EH (cell line): Measurements from ENCODE around the gene SETDB1.

Experiments used
- DNase-seq: peaks from one replicate; pipeline ENCODE4 v3.0.0-alpha.2; 2015; ENCODE audit warnings: low read depth

The SETDB1 gene

GRCh38 chr1:150931773-150932172 lies 5.6 kb downstream of the SETDB1 start:
- peak; percentile 25 for DNase-seq

GRCh38 chr1:150944856-150945255 lies 18.7 kb downstream of the SETDB1 start:
- no peak for DNase-seq

DNA sequence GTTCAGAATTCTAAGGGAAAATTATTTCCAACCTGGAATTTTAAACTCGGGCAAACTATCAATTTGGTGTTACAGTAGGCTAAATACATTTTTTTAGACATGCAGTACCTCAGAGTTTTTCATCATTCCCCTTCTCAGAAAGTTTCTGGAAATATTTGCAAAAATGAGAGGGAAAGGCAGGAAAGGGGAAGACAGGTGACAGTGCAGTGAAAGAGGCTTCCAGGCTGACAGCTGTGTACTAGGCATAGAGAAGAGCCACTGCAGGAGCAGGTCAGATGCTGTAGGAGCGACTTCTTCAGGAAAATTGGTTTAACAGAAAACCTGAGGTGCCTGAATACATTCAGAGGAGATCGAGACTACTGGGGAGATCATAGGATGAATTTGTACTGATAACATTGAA lies 28.5 kb downstream of the SETDB1 start:
- no peak for DNase-seq

DNA sequence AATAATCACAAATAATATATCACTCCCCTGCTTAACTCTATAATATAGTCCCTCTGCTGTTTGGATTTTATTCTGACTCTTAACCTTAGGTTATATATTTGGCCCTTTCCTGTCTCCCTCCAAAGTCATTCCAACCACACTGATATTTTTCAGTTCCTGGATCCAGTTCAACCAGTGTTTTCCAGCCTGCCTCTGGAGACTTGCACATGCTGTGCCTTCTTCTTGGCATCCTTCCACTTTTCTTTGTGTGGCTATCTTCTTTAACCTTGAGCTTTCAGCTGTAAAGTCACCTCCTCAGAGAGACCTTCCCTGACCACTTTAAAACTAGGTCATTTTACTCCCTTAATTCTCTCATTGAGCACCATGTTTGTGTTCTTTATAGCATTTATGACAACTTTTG lies 29.1 kb downstream of the SETDB1 start:
- DNase-seq: no peak

DNA sequence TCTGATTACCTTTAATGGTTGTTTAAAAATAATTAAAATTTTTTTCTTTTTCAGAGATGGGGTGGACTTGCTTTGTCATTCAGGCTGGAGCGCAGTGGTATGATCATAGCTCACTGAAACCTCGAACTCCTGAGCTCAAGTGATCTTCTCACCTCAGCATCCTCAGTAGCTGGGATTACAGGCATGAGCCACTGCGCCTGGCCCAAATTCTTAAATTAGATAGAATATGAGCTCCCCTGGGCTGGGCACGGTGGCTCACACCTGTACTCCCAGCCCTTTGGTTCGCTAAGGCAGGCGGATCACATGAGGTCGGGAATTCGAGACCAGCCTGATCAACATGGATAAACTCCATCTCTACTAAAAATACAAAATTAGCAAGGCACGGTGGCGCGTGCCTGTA lies 31.5 kb downstream of the SETDB1 start:
- DNase-seq: no peak

DNA sequence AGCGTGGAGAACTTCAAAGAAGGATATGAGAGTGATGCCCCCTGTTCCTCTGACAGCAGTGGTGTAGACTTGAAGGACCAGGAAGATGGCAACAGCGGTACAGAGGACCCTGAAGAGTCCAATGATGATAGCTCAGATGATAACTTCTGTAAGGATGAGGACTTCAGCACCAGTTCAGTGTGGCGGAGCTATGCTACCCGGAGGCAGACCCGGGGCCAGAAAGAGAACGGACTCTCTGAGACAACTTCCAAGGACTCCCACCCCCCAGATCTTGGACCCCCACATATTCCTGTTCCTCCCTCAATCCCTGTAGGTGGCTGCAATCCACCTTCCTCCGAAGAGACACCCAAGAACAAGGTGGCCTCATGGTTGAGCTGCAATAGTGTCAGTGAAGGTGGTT lies 34.5 kb downstream of the SETDB1 start:
- no peak for DNase-seq

GRCh38 chr1:150961756-150962155 lies 35.6 kb downstream of the SETDB1 start:
- no peak for DNase-seq

GRCh38 chr1:150963321-150964163 lies 37.4 kb downstream of the SETDB1 start:
- DNase-seq: no peak

DNA sequence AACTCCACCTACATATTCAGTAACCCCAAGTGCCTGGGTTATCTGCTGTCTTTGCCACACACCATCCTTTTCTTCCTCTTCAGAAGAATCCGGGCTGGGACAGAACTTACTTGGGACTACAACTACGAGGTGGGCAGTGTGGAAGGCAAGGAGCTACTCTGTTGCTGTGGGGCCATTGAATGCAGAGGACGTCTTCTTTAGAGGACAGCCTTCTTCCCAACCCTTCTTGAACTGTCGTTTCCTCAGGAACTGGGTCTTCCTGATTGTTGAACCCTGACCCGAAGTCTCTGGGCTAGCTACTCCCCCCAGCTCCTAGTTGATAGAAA lies 38.0 kb downstream of the SETDB1 start:
- no peak for DNase-seq

GRCh38 chr1:150965605-150966004 lies 39.4 kb downstream of the SETDB1 start:
- no peak for DNase-seq

GRCh38 chr1:150966011-150966410 lies 39.8 kb downstream of the SETDB1 start:
- DNase-seq: no peak

DNA sequence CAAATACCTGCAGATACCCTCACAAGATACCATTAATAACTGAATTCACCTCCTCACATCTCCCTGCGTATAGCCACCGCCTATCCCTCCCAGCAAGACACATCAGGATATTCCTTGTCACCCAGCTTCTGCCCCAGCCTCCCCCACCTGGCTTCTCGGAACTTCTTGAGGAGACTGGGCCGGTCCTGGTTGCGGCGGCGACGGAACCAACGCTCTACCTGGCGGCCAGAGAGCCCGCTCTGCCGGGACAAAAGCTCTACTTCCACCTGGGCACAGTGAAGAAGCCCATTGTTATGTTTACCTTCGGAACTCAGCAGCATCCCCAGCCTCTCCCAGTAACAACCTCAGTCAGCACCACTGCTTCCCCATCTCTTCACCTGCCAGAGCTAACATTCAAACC lies 41.8 kb downstream of the SETDB1 start:
- DNase-seq: no peak

GRCh38 chr1:150968491-150968890 lies 42.3 kb downstream of the SETDB1 start:
- no peak for DNase-seq

DNA sequence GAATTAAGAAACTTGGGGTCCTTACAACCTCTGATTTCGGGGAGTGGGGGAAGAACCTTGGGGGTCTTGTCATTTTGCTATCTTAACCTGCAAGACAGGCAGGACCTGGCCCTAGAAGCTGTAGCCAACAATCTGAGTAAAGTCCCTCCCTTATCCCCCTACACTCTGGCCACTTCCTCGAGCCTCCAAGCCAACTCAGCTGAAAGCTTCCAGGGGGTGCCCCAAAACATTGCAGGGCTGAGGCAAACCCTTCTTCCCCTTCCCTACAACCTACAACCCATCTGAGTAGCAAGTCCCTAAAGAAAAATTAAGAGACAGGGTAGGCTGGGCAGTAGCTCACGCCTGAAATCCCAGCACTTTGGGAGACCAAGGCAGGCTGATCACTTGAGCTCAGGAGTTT lies 43.5 kb downstream of the SETDB1 start:
- DNase-seq: no peak

GRCh38 chr1:150970808-150971582 lies 44.8 kb downstream of the SETDB1 start:
- peak; percentile 68 for DNase-seq

- peak; percentile 25 for DNase-seq
Observed at GRCh38 chr1:150971583-150972416, 45.6 kb downstream of the SETDB1 start.

- DNase-seq: no peak
Observed at GRCh38 chr1:150972417-150972940, 46.3 kb downstream of the SETDB1 start.

DNA sequence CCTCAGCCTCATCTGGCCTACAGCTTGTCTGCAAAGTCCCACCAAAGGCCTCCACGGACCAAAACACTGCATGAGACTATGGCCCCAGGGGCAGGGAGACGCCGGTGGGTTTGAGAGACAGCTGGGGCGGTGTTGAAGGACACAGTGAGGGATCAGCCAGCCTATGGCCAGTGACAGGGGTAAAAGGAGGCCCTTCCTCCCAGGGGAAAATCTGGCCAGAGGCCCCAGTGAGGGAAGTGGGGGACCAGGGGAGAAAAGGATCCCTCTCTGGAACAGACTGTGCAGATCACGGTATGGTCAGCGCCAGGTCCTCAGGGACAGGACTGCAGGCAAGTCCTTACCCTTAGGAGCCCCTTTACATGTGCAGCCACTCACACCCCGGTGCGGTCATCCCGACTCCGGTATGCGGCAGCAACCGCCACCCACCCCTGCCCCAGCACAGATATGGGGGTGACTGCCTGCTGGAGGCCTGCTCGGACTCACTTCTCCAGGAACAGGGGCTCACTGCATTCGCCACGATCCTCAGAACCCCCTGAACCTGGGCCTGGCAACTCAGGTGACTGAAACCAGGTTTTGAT lies 47.2 kb downstream of the SETDB1 start:
- DNase-seq: peak; percentile 34

DNA sequence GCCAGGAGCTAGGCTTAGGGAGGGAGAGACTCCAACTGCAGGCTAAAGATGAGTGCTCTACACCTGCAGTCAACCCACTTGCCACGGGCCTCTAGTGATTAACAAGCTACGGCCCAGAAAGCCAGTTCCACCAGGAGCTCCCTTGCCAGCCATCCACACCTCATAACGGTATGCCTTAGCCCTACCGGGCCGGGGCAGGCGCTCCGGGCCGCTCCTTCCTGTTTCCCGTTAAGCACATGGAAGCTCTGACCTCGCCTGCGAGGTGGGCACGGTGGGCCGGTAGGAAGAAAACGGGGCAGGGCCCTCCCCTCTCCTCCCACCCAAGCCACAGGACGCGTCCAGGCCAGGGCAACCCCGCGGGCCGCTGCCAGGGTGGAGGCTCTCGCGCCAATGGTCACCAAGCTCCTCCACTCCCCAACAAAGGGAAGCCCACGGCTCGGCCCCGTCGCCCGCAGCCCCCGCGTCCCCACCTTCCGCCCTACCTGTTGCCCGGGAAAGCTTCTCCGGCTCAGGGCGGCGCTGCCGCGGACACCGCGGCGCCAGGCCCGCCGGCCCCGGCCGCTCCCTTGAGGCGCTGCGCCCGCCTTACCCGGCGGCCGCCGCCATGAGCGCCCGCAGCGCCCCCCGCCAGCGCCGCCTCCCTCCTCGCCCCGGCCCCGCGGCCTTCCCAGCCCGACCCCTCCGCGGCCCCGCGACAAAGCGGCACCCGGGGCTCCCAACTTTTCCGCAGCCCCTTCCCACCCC lies 47.8 kb downstream of the SETDB1 start:
- DNase-seq: peak; percentile 47

- peak; percentile 83 for DNase-seq
Observed at GRCh38 chr1:150974580-150975478, 48.7 kb downstream of the SETDB1 start, which contains the start of gene CERS2. CERS2 (minus strand) TSS chr1:150974835; CDS start chr1:150969090, 5,745 bp downstream.
